Measurements from ENCODE around the gene STAG2. TPM values are rescaled to one million over a fixed set of nuclear protein-coding genes. Genes with fewer than 3 reads are reported as not detected.

Gene STAG2
- total RNA-seq, 1 donor from 2014 or later = 54.0 TPM

DNA sequence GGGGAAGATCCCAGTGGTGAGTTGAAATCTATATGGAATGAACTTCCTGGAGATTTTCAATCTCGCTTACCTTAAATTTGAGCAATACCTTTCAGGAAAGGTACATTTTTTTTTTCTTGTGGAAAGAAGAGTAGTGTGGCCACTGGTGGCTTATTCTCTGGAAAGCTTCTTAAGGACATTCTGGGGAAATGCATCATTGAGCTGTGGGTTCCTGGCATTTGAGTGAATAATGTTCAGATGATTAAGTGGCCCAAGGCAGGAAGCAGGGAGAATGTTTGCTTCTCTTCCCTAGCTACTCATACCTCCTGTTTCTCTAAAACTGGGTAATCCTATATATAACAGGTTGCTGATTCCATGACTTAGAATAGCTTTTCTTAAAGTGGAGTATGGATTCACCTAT, 31.8 kb downstream of the STAG2 start:
- Histone ChIP-seq H3K4me3 (no peak overlapping the region), H3K27me3 (no peaks in the 10 kb centered on the region), H3K27ac (no peak overlapping the region), H3K36me3 (no peaks in the 10 kb centered on the region), H3K9me3 (no peaks in the 10 kb centered on the region), H3K4me1 (no peaks in the 10 kb centered on the region)
- intact Hi-C loops (cut with DNase I) = no loop called here
- no peak for DNase-seq (ENCODE audit: extremely low spot score in 2 of 2)
- no peak for TF ChIP-seq POLR2A (IDR thresholded peaks at IDR 0.05)
- no peak for TF ChIP-seq POLR2AphosphoS5 (IDR thresholded peaks at IDR 0.05; ENCODE audit: insufficient read depth in 1 of 2, low read depth in 1 of 2)
- TF ChIP-seq, protein P1, sequence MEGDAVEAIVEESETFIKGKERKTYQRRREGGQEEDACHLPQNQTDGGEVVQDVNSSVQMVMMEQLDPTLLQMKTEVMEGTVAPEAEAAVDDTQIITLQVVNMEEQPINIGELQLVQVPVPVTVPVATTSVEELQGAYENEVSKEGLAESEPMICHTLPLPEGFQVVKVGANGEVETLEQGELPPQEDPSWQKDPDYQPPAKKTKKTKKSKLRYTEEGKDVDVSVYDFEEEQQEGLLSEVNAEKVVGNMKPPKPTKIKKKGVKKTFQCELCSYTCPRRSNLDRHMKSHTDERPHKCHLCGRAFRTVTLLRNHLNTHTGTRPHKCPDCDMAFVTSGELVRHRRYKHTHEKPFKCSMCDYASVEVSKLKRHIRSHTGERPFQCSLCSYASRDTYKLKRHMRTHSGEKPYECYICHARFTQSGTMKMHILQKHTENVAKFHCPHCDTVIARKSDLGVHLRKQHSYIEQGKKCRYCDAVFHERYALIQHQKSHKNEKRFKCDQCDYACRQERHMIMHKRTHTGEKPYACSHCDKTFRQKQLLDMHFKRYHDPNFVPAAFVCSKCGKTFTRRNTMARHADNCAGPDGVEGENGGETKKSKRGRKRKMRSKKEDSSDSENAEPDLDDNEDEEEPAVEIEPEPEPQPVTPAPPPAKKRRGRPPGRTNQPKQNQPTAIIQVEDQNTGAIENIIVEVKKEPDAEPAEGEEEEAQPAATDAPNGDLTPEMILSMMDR (IDR thresholded peaks at IDR 0.05) = no peak

DNA sequence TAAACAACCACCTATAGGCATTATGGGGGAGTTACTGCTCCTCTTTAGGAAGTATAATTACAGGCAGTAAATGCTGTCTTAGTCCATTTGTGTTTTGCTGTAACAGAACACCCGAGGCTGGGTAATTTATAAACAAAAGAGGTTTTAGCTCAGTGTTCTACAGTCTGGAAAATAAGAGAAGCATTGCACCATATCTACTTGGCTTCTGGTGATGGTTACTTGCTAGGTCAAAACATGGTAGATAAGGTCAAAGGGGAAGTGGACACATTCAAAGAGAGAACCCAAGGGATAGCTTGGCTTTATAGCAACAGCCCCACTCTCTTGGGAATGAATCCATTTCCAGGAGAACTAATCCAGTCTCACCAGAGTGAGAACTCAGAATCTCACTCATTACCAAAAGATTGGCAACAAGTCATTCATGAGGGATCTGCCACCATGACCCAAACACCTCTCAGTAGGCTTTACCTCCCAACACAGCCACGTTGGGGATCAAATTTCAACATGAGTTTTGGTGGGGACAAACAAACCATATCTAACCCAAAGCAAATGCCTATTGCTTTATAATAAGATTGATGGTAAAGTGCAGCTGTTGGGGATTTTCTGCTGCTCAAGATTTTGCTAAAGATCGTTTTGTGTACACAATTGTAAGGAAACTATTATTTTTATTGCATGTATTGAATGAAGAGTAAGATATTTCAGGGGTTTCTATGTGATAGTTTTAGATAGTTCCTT, 32.6 kb downstream of the STAG2 start:
- Histone ChIP-seq H3K27me3 (no peaks in the 10 kb centered on the region), H3K4me1 (no peaks in the 10 kb centered on the region), H3K36me3 (no peaks in the 10 kb centered on the region), H3K27ac (no peak overlapping the region), H3K4me3 (no peak overlapping the region), H3K9me3 (no peaks in the 10 kb centered on the region)
- no peak for DNase-seq (ENCODE audit: extremely low spot score in 2 of 2)
- intact Hi-C loops (cut with DNase I) = no loop called here
- TF ChIP-seq POLR2A (IDR thresholded peaks at IDR 0.05) (no peak), POLR2AphosphoS5 (IDR thresholded peaks at IDR 0.05; ENCODE audit: insufficient read depth in 1 of 2, low read depth in 1 of 2) (no peak)
- TF ChIP-seq, protein P1 (IDR thresholded peaks at IDR 0.05) = no peak

DNA sequence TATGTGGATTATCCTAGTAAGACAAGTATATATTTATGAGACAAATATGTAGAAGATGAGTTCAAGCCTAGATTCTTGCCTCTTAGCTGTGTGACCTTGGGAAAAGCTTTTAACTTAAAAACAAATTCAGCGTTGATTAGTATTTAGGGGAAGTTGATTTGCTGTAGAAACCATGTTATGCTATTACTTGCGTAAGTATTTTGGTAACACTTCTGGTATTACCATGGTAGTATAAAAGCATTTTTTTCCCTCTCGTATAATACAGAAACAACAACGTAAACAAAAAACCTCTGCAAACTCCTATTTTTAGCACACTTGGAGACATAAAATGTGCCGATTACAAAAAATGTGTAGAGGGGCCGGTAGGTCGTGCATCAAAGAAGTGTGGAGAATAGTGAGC, 33.2 kb downstream of the STAG2 start:
- no peaks in the 10 kb centered on the region for H3K27me3 ChIP-seq
- TF ChIP-seq POLR2AphosphoS5 (IDR thresholded peaks at IDR 0.05; ENCODE audit: insufficient read depth in 1 of 2, low read depth in 1 of 2) = no peak
- TF ChIP-seq POLR2A (IDR thresholded peaks at IDR 0.05) = no peak
- TF ChIP-seq, protein P1 (IDR thresholded peaks at IDR 0.05) = no peak
- intact Hi-C loops (cut with DNase I) = no loop called here
- no peaks in the 10 kb centered on the region for H3K9me3 ChIP-seq
- H3K4me1 ChIP-seq = no peaks in the 10 kb centered on the region
- H3K36me3 ChIP-seq = no peaks in the 10 kb centered on the region
- no peak for DNase-seq (ENCODE audit: extremely low spot score in 2 of 2)
- no peak overlapping the region for H3K4me3 ChIP-seq
- no peak overlapping the region for H3K27ac ChIP-seq

DNA sequence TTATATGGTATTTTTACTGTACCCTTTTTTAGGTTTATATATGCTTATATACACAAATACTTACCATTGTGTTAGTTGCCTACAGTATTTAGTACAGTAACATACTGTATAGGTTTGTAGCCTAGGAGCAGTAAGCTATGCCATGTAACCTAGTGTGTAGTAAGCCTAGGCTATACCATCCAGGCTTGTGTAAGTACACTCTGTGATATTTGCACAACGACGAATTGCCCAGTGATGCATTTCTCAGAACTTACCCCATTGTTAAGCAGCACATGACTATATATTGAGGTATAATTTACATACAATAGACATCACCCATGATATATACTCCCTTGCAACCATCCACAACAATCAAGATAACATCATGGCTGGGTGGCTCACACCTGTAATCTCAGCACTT, 40.1 kb downstream of the STAG2 start:
- Histone ChIP-seq H3K9me3 (no peaks in the 10 kb centered on the region), H3K4me3 (no peak overlapping the region), H3K36me3 (no peaks in the 10 kb centered on the region), H3K4me1 (no peaks in the 10 kb centered on the region), H3K27me3 (no peaks in the 10 kb centered on the region), H3K27ac (no peak overlapping the region)
- intact Hi-C loops (cut with DNase I) = no loop called here
- DNase-seq (ENCODE audit: extremely low spot score in 2 of 2) = no peak
- TF ChIP-seq POLR2AphosphoS5 (IDR thresholded peaks at IDR 0.05; ENCODE audit: insufficient read depth in 1 of 2, low read depth in 1 of 2) (no peak), POLR2A (IDR thresholded peaks at IDR 0.05) (no peak)
- TF ChIP-seq, protein P1 (IDR thresholded peaks at IDR 0.05) = no peak

DNA sequence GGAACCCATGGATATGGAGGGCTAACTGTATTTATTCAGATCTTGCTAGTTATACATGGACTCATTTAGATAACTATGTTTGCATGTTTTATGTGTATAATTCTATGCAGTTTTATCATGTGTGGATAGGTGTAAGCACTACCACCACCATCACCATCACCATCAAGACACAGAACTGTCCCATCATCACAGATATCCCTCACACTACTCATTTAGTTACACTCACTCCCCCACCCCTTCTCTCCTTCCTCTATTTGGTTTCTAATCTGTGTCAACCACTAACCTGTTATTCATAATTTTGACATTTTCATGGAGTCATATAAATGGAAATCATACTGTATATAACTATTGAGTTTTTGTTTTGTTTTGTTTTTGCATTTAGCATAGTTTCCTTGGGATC, 43.7 kb downstream of the STAG2 start:
- TF ChIP-seq, protein P1 (IDR thresholded peaks at IDR 0.05) = no peak
- TF ChIP-seq POLR2AphosphoS5 (IDR thresholded peaks at IDR 0.05; ENCODE audit: insufficient read depth in 1 of 2, low read depth in 1 of 2) (no peak), POLR2A (IDR thresholded peaks at IDR 0.05) (no peak)
- no peak overlapping the region for H3K27ac ChIP-seq
- H3K4me1 ChIP-seq = peaks cover 8% of the 10 kb centered on the region
- H3K9me3 ChIP-seq = no peaks in the 10 kb centered on the region
- H3K36me3 ChIP-seq = no peaks in the 10 kb centered on the region
- no peaks in the 10 kb centered on the region for H3K27me3 ChIP-seq
- no peak for DNase-seq (ENCODE audit: extremely low spot score in 2 of 2)
- H3K4me3 ChIP-seq = no peak overlapping the region
- intact Hi-C loops (cut with DNase I) = no loop called here
